Stimulated activated CD8-positive, alpha-beta memory T cell treated with anti-CD3 and anti-CD28 coated beads, Interleukin-7, amount 100 ng/mL, for 48 hours (primary cell): ENCODE measurements around the gene EML4.

Experiments
- DNase-seq, 2 donors: peaks; one replicate each; pipeline ENCODE4 v3.0.0-alpha.2; 2020; ENCODE audit warnings: low read depth in 1 of 2; ENCODE audit errors: extremely low read depth in 1 of 2

EML4 gene

GRCh38 chr2:42296226-42296625 lies 127.1 kb downstream of the EML4 start:
- DNase-seq = no peak

- no peak for DNase-seq
These were observed 128.3 kb downstream of the EML4 start for GRCh38 chr2:42297322-42297936.

- DNase-seq = no peak
These were observed 129.0 kb downstream of the EML4 start for GRCh38 chr2:42298132-42298531.

- no peak for DNase-seq
These were observed 130.0 kb downstream of the EML4 start for GRCh38 chr2:42298996-42299754.

- DNase-seq = no peak
These were observed 131.4 kb downstream of the EML4 start for GRCh38 chr2:42300527-42300926.

- no peak for DNase-seq
These were observed 134.1 kb downstream of the EML4 start for GRCh38 chr2:42303252-42303651.

GRCh38 chr2:42304059-42304713 lies 135.0 kb downstream of the EML4 start:
- no peak for DNase-seq

GRCh38 chr2:42307180-42307579 lies 138.0 kb downstream of the EML4 start:
- no peak for DNase-seq

GRCh38 chr2:42309366-42309765 lies 140.2 kb downstream of the EML4 start:
- DNase-seq = no peak

GRCh38 chr2:42310007-42310515 lies 140.9 kb downstream of the EML4 start:
- no peak for DNase-seq

- DNase-seq = no peak
These were observed 143.0 kb downstream of the EML4 start for GRCh38 chr2:42312106-42312505.

- DNase-seq = no peak
These were observed 145.8 kb downstream of the EML4 start for GRCh38 chr2:42314892-42315468.

- no peak for DNase-seq
These were observed 146.8 kb downstream of the EML4 start for GRCh38 chr2:42315844-42316470.

- DNase-seq = no peak
These were observed 147.8 kb downstream of the EML4 start for GRCh38 chr2:42316910-42317309.

GRCh38 chr2:42317486-42317885 lies 148.3 kb downstream of the EML4 start:
- DNase-seq = no peak

GRCh38 chr2:42317945-42318344 lies 148.8 kb downstream of the EML4 start:
- DNase-seq = no peak

GRCh38 chr2:42319265-42319664 lies 150.1 kb downstream of the EML4 start:
- no peak for DNase-seq

GRCh38 chr2:42321452-42322064 lies 152.4 kb downstream of the EML4 start:
- DNase-seq = no peak

GRCh38 chr2:42324244-42324643 lies 155.1 kb downstream of the EML4 start:
- DNase-seq = no peak

GRCh38 chr2:42324949-42325348 lies 155.8 kb downstream of the EML4 start:
- no peak for DNase-seq

- DNase-seq = no peak
These were observed 156.5 kb downstream of the EML4 start for GRCh38 chr2:42325609-42326008.
